Measurements from ENCODE around the gene CSNK1A1L. TPM values are rescaled to one million over a fixed set of nuclear protein-coding genes. Genes with fewer than 3 reads are reported as not detected.

Gene CSNK1A1L
- total RNA-seq, 4 donors from 2014 or later: not detected

- no peaks in the 10 kb centered on the region for H3K4me1 ChIP-seq
- no peak overlapping the region for H3K4me3 ChIP-seq
- H3K27me3 ChIP-seq: no peaks in the 10 kb centered on the region
- H3K36me3 ChIP-seq: no peaks in the 10 kb centered on the region
- intact Hi-C loops (cut with DNase I): no loop called here
- no peak for DNase-seq
- TF ChIP-seq, protein P1, sequence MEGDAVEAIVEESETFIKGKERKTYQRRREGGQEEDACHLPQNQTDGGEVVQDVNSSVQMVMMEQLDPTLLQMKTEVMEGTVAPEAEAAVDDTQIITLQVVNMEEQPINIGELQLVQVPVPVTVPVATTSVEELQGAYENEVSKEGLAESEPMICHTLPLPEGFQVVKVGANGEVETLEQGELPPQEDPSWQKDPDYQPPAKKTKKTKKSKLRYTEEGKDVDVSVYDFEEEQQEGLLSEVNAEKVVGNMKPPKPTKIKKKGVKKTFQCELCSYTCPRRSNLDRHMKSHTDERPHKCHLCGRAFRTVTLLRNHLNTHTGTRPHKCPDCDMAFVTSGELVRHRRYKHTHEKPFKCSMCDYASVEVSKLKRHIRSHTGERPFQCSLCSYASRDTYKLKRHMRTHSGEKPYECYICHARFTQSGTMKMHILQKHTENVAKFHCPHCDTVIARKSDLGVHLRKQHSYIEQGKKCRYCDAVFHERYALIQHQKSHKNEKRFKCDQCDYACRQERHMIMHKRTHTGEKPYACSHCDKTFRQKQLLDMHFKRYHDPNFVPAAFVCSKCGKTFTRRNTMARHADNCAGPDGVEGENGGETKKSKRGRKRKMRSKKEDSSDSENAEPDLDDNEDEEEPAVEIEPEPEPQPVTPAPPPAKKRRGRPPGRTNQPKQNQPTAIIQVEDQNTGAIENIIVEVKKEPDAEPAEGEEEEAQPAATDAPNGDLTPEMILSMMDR (IDR thresholded peaks at IDR 0.05): no peak
- no peak for TF ChIP-seq POLR2A (IDR thresholded peaks at IDR 0.05)
- 50% methylated on average over 1 of the region's 7 CpGs; no CpG with 5 or more reads in 1 of the 2 donors for WGBS, 2 donors
- H3K9me3 ChIP-seq: no peaks in the 10 kb centered on the region
- no peak overlapping the region for H3K27ac ChIP-seq
Observed at GRCh38 chr13:37070956-37071355, 34.5 kb downstream of the CSNK1A1L start.

DNA sequence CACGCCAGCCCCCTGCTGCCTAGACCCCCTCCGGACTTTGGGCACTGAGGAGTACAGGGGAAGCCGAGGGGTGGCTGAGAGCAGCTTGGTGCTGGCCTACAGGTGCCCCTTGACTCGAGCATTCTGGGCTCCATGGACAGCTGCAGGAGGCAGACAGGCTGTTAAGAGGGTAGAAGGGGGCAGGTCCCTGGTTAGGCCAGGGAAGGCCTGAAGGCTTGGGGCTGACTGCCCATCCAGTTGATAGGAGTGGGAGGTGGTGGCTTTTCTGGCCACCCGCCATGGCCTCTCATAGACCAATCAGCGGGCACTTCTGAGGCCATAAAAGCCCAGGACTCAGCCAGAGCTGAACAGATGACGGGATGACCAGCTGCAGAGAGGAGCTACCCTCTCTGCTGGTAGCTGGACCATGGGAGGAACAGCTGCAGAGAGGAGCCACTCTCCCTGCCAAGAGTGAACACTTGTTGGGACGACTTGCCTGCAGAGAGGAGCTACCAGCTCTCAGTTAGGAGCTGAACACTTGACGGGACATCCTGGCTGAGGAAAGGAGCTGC lies 35.2 kb downstream of the CSNK1A1L start:
- Histone ChIP-seq H3K4me3 (no peak overlapping the region), H3K9me3 (no peaks in the 10 kb centered on the region), H3K36me3 (no peaks in the 10 kb centered on the region), H3K27me3 (no peaks in the 10 kb centered on the region), H3K4me1 (no peaks in the 10 kb centered on the region), H3K27ac (no peak overlapping the region)
- no peak for TF ChIP-seq POLR2A (IDR thresholded peaks at IDR 0.05)
- TF ChIP-seq, protein P1 (IDR thresholded peaks at IDR 0.05): no peak
- intact Hi-C loops (cut with DNase I): no loop called here
- no peak for DNase-seq
- 73 to 83% methylated on average over 1 to 3 of the region's 9 CpGs for WGBS, 2 donors

DNA sequence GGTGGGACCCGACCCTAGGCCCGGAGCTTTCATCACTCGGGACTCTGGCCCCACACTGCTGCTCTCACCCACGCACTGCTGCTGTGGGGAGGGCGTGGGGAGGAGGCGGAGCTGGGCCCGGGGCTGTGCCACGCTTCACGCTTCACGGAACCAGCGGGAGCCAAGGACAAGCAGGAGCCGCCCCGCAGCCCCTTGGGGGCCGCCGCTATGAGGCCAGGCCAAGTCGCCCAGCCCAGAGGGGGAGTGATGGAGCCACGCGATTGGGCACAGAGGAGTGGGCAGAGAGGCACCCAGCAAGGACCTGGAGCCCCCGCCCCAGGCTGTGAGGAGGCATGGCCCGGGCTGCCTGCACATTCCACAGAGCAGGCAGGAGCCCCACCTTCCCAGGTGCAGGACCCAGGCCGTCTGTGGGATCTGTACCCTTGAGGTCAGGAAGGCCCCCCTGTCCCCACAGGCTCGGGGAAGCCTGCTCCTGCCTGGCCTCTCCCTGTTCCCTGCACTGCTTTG lies 35.8 kb downstream of the CSNK1A1L start:
- no peak for TF ChIP-seq POLR2A (IDR thresholded peaks at IDR 0.05)
- TF ChIP-seq, protein P1 (IDR thresholded peaks at IDR 0.05): no peak
- intact Hi-C loops (cut with DNase I): no loop called here
- WGBS, 2 donors: 60% methylated on average over 1 of the region's 22 CpGs; no CpG with 5 or more reads in 1 of the 2 donors
- H3K4me1 ChIP-seq: no peaks in the 10 kb centered on the region
- H3K4me3 ChIP-seq: no peak overlapping the region
- H3K36me3 ChIP-seq: no peaks in the 10 kb centered on the region
- no peaks in the 10 kb centered on the region for H3K9me3 ChIP-seq
- H3K27ac ChIP-seq: no peak overlapping the region
- no peaks in the 10 kb centered on the region for H3K27me3 ChIP-seq
- DNase-seq: no peak

DNA sequence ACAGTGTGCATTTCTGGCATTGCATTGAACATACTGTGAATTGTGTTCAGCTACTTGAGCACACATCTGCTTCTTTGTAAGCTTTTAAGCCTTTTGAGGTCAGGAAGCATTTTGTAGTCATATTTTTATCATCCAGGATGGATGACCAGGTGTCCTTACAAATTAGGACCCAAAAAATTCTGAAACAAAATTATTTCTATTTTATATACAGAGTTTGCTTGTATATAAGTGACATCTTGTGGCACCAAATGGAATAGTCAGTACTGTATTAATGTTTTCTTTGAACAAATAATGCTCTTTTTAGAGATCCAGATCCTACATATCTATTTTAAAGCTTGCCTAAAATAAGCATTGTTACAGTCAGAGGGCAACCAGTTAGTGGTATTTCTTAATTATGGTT lies 36.5 kb downstream of the CSNK1A1L start:
- H3K9me3 ChIP-seq: no peaks in the 10 kb centered on the region
- H3K4me1 ChIP-seq: no peaks in the 10 kb centered on the region
- H3K27ac ChIP-seq: no peak overlapping the region
- intact Hi-C loops (cut with DNase I): no loop called here
- no peaks in the 10 kb centered on the region for H3K36me3 ChIP-seq
- H3K27me3 ChIP-seq: no peaks in the 10 kb centered on the region
- DNase-seq: no peak
- no peak for TF ChIP-seq POLR2A (IDR thresholded peaks at IDR 0.05)
- TF ChIP-seq, protein P1 (IDR thresholded peaks at IDR 0.05): peak in 1 of 6 experiments; percentile 33
- H3K4me3 ChIP-seq: no peak overlapping the region

DNA sequence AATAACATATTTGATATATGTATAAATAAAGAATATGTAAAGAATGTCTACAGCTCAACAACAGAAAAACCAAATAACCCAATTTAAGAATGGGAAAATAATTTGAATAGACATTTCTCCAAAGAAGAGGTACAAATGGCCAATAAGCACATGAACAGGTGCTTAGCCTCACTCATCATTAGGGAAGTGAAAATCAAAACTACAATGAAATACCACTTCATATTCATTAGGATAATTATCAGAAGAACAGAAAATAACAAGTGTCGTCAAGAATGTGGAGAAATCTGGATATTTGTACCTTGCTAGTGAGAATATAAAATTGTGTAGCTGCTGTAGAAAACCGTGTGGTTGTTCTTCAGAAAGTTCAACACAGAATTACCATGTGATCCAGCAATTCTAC lies 37.6 kb downstream of the CSNK1A1L start:
- intact Hi-C loops (cut with DNase I): no loop called here

More for the DNA sequence above, 37.6 kb downstream of the CSNK1A1L start:
- Histone ChIP-seq H3K4me3 (no peak overlapping the region), H3K36me3 (no peaks in the 10 kb centered on the region), H3K27ac (no peak overlapping the region), H3K27me3 (no peaks in the 10 kb centered on the region), H3K9me3 (no peaks in the 10 kb centered on the region), H3K4me1 (no peaks in the 10 kb centered on the region)
- 63 to 73% methylated on average over 2 of the region's 2 CpGs for WGBS, 2 donors
- TF ChIP-seq POLR2A (IDR thresholded peaks at IDR 0.05): no peak
- TF ChIP-seq, protein P1 (IDR thresholded peaks at IDR 0.05): no peak
- no peak for DNase-seq

Data from esophagus squamous epithelium (tissue), 5 donors.